RWPE1 (cell line): ENCODE measurements around the gene PCMTD2.
A peak's percentile ranks its signal among the peaks of the same experiment; 100 is the strongest.

ENCODE experiments used
- CTCF ChIA-PET: fragments of 350-600 bp; sonication (Branson Sonifier 250); formaldehyde crosslinking; extraction: SDS; loops from one replicate; lab custom pipeline; 2021; lab: Yijun Ruan, JAX
- POLR2A ChIA-PET: fragments of 400-600 bp; formaldehyde crosslinking; extraction: SDS; loops from one replicate; lab custom pipeline; 2020; ENCODE audit warnings: antibody characterized with exemption; ENCODE audit not compliant: low non-redundant PET; lab: Yijun Ruan, JAX
- DNase-seq: peaks from one replicate; pipeline ENCODE4 v3.0.0; 2012; ENCODE audit warnings: low spot score
- H3K27ac ChIP-seq: fragments of 450-650 bp; 2 replicates; pipeline ENCODE4 v1.5.1; 2017
- TF ChIP-seq, protein P1 (sequence below): fragments of 450-650 bp; conservative IDR thresholded peaks from 2 replicates; pipeline ENCODE4 v1.5.1; 2017; ENCODE audit warnings: low read depth, mild to moderate bottlenecking

Gene PCMTD2

DNA sequence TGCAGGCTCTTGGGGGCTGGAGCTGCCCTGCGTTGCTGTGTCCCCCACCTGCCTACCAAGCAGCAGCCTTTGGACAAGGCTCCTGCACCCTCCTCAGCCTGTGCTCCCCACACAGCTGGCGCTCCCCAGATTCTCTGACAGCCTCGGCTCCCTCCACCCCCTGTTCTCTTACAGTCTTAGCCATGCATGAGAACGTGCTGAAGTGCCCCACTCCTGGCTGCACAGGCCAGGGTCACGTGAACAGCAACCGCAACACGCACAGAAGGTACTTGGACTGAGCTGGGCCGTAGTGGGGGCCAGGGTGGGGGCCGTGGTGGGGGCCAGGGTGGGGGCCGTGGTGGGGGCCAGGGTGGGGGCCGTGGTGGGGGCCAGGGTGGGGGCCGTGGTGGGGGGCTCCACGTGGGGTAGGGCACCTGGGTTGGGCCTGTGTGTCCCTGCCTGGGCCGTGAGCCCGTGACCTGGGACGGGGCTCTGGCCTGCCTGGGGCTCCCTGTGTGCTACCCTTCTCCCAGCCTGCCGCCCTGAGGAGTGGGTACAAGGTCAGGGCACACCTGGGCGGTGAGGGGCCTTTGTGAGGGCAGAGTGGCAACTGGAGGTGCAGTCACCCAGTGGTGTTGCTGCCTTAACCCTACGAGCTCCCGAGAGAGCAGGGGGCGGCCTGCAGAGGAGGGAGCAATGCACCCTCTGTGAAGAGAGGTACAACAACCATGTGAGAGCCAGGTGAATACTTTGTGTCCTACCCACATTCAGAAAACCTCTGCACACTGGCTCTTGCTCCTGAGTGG is 43.5 kb upstream of the PCMTD2 start:
- CTCF ChIA-PET: no interaction called here
- no peak for DNase-seq
- no peak overlapping the region for H3K27ac ChIP-seq
- POLR2A ChIA-PET: no interaction called here
- TF ChIP-seq, protein P1, sequence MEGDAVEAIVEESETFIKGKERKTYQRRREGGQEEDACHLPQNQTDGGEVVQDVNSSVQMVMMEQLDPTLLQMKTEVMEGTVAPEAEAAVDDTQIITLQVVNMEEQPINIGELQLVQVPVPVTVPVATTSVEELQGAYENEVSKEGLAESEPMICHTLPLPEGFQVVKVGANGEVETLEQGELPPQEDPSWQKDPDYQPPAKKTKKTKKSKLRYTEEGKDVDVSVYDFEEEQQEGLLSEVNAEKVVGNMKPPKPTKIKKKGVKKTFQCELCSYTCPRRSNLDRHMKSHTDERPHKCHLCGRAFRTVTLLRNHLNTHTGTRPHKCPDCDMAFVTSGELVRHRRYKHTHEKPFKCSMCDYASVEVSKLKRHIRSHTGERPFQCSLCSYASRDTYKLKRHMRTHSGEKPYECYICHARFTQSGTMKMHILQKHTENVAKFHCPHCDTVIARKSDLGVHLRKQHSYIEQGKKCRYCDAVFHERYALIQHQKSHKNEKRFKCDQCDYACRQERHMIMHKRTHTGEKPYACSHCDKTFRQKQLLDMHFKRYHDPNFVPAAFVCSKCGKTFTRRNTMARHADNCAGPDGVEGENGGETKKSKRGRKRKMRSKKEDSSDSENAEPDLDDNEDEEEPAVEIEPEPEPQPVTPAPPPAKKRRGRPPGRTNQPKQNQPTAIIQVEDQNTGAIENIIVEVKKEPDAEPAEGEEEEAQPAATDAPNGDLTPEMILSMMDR: no peak

DNA sequence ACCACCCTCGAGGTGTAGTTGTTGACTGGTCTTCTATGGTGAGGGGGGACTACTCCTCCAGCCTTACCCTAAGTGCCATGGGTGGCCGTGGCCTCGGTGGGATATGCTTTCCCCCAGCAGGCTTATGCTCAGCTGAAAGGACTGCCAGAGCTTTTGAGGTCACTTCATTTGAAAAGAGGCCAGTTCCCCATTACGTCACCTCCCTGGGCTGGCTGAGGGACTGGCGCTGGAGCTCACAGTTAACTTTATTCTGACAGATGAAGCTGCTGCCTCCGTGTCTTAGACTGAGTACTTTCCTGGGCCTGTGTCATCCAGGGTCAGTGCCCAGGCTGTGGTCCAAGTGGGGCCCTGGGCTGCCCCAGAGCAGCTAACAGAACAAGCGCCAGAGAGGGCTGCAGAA is 42.8 kb upstream of the PCMTD2 start:
- ChIA-PET POLR2A (no interaction called here), CTCF (no interaction called here)
- TF ChIP-seq, protein P1: no peak
- H3K27ac ChIP-seq: no peak overlapping the region
- no peak for DNase-seq

GRCh38 chr20:64214113-64214512 is 41.4 kb upstream of the PCMTD2 start:
- H3K27ac ChIP-seq: no peak overlapping the region
- DNase-seq: no peak
- POLR2A ChIA-PET: no interaction called here
- TF ChIP-seq, protein P1: no peak
- CTCF ChIA-PET: interaction anchor here (0.6 kb wide), 1 partner anchor 66 kb away, joined by 3 read pairs; no protein-coding TSS in a partner anchor

DNA sequence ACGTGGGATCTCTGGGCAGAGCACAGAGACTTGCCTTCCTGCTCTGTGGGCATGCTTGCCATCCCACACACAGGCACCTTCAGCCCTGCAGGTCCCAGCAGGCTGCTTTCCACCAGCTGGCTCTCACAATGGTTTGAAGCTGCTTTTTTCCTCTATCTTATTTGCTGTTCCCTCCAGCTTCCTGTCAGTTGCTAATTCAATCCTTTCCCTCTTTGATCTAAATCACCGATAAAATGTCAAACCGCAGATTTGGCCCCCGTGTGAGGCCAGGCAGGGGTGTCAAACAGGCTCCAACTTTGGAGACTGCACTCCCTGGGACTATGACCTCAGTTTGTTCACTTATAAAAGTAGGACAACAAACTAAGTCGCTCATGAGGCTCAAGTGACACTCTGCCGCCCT is 40.6 kb upstream of the PCMTD2 start:
- POLR2A ChIA-PET: interaction anchor here (0.6 kb wide), 1 partner anchor 26 kb away, joined by 3 read pairs; no protein-coding TSS in a partner anchor
- DNase-seq: no peak
- TF ChIP-seq, protein P1: no peak
- CTCF ChIA-PET: interaction anchor here (0.6 kb wide), 2 partner anchors 67 to 299 kb away, joined by 3 read pairs; no protein-coding TSS in a partner anchor
- 0 out of 2 replicates have a peak overlapping the region, but pooled peaks have one; percentile 0 for H3K27ac ChIP-seq

- no peak for DNase-seq
- ChIA-PET CTCF (no interaction called here), POLR2A (interaction anchor here (0.6 kb wide), 1 partner anchor 20 kb away, joined by 3 read pairs; no protein-coding TSS in a partner anchor)
- H3K27ac ChIP-seq: no peak overlapping the region
- TF ChIP-seq, protein P1: no peak
Observed at GRCh38 chr20:64216036-64216435, 39.5 kb upstream of the PCMTD2 start.

GRCh38 chr20:64216910-64217309 is 38.6 kb upstream of the PCMTD2 start:
- ChIA-PET POLR2A (no interaction called here), CTCF (no interaction called here)
- TF ChIP-seq, protein P1: no peak
- peak overlapping the region; percentile 34 for H3K27ac ChIP-seq
- DNase-seq: no peak
